Activated CD8-positive, alpha-beta T cell treated with anti-CD3 and anti-CD28 coated beads for 36 hours (primary cell): Measurements from ENCODE around the gene RNF44. TPM values are rescaled to one million over a fixed set of nuclear protein-coding genes. Genes with fewer than 3 reads are reported as not detected.
A peak's percentile ranks its signal among the peaks of the same experiment; 100 is the strongest.

Experiments used
- ATAC-seq: fragments of 200-7000 bp; cut with Tn5 transposase; one replicate; pipeline ENCODE4 v1.10.0; 2021; ENCODE audit warnings: mild to moderate bottlenecking, moderate library complexity
- CTCF ChIA-PET: fragments of 350-600 bp; sonication (Branson Sonifier 250); formaldehyde crosslinking; loops from one replicate; lab custom pipeline; 2021; ENCODE audit warnings: antibody characterized with exemption; lab: Charles Lee
- POLR2A ChIA-PET: fragments of 350-600 bp; sonication (Branson Sonifier 250); formaldehyde crosslinking; loops from one replicate; lab custom pipeline; 2021; ENCODE audit warnings: antibody characterized with exemption; lab: Charles Lee
- DNase-seq: peaks from one replicate; pipeline ENCODE4 v3.0.0-alpha.2; 2020
- H3K27ac Mint-ChIP-seq: one replicate; pipeline ENCODE4 v1.8.0; 2021; ENCODE audit warnings: mild to moderate bottlenecking, mixed read lengths
- H3K27me3 Mint-ChIP-seq: one replicate; pipeline ENCODE4 v1.8.0; 2021; ENCODE audit warnings: mixed read lengths
- H3K36me3 Mint-ChIP-seq: one replicate; pipeline ENCODE4 v1.8.0; 2021; ENCODE audit warnings: low read depth, mixed read lengths
- H3K4me1 Mint-ChIP-seq: one replicate; pipeline ENCODE4 v1.8.0; 2021; ENCODE audit warnings: low read depth, mixed read lengths
- H3K4me3 Mint-ChIP-seq: one replicate; pipeline ENCODE4 v1.8.0; 2021; ENCODE audit warnings: mild to moderate bottlenecking, moderate library complexity, mixed read lengths
- H3K9me3 Mint-ChIP-seq: one replicate; pipeline ENCODE4 v1.8.0; 2021; ENCODE audit warnings: mixed read lengths
- CTCF ChIP-seq: fragments of 200-600 bp; IDR thresholded peaks from one replicate; pipeline ENCODE4 v1.8.0; 2022; ENCODE audit warnings: antibody characterized with exemption, mild to moderate bottlenecking
- intact Hi-C: fragments of 100-400 bp; cut with micrococcal nuclease; formaldehyde crosslinking; loops from one replicate; pipeline ENCODE4 v1.10.0; 2022
- total RNA-seq, 2 experiments: library from RNA; stranded (reverse); gene quantifications; one replicate each; pipeline ENCODE4 v1.2.3, GENCODE V29; 2021

The RNF44 gene
- total RNA-seq, 2 experiments from 2014 or later, result 55.3 to 62.7 TPM

- no peaks in the 10 kb centered on the region for H3K36me3 Mint-ChIP-seq
- ChIA-PET CTCF (interaction anchor here (1.5 kb wide), 2 partner anchors 30 to 101 kb away, joined by 3 to 4 read pairs; no protein-coding TSS in a partner anchor), POLR2A (interaction anchor here (1.4 kb wide), 1 partner anchor 11 kb away, joined by 3 read pairs; no protein-coding TSS in a partner anchor)
- DNase-seq (no peak), ATAC-seq (no peak)
- H3K4me3 Mint-ChIP-seq, result peak within 1 kb of the TSS; percentile 54
- H3K27me3 Mint-ChIP-seq, result no peaks in the 10 kb centered on the region
- intact Hi-C loops, result no loop called here
- peak within 1 kb of the TSS; percentile 38 for H3K27ac Mint-ChIP-seq
- peaks cover 54% of the 10 kb centered on the region for H3K4me1 Mint-ChIP-seq
- no peak for TF ChIP-seq CTCF
- no peaks in the 10 kb centered on the region for H3K9me3 Mint-ChIP-seq
Measured at GRCh38 chr5:176548967-176549444, 11.8 kb upstream of the RNF44 start, which contains the start of gene CDHR2. TSS of gene CDHR2 (plus strand) at chr5:176549342. CDS start at chr5:176565353, 16,011 bp downstream.

GRCh38 chr5:176547802-176548201 is 10.6 kb upstream of the RNF44 start:
- CTCF ChIA-PET, result interaction anchor here (1.0 to 1.1 kb wide), 2 partner anchors 26 to 100 kb away, joined by 3 to 5 read pairs; partner anchors contain the start of gene FAF2
- H3K27me3 Mint-ChIP-seq, result no peaks in the 10 kb centered on the region
- H3K4me1 Mint-ChIP-seq, result peaks cover 43% of the 10 kb centered on the region
- intact Hi-C loops, result no loop called here
- ATAC-seq, result peak; percentile 44
- H3K36me3 Mint-ChIP-seq, result no peaks in the 10 kb centered on the region
- DNase-seq, result peak; percentile 52
- no peak overlapping the region for H3K4me3 Mint-ChIP-seq
- no peaks in the 10 kb centered on the region for H3K9me3 Mint-ChIP-seq
- no peak for TF ChIP-seq CTCF
- POLR2A ChIA-PET, result no interaction called here
- peak overlapping the region; percentile 49 for H3K27ac Mint-ChIP-seq

- H3K9me3 Mint-ChIP-seq, result no peaks in the 10 kb centered on the region
- H3K36me3 Mint-ChIP-seq, result no peaks in the 10 kb centered on the region
- H3K4me1 Mint-ChIP-seq, result peaks cover 49% of the 10 kb centered on the region
- no peak overlapping the region for H3K4me3 Mint-ChIP-seq
- peak overlapping the region; percentile 42 for H3K27ac Mint-ChIP-seq
- ATAC-seq, result no peak
- no peak for DNase-seq
- H3K27me3 Mint-ChIP-seq, result no peaks in the 10 kb centered on the region
- ChIA-PET POLR2A (interaction anchor here (0.6 to 1.2 kb wide), 2 partner anchors 8 to 580 kb away, joined by 3 to 4 read pairs; partner anchors contain the start of gene RNF44), CTCF (no interaction called here)
- intact Hi-C loops, result no loop called here
- no peak for TF ChIP-seq CTCF
Measured at GRCh38 chr5:176545737-176546509, 8.7 kb upstream of the RNF44 start.

- no peak for ATAC-seq
- POLR2A ChIA-PET, result no interaction called here
- CTCF ChIA-PET, result no interaction called here
- H3K9me3 Mint-ChIP-seq, result no peaks in the 10 kb centered on the region
- peak overlapping the region; percentile 9 for H3K4me3 Mint-ChIP-seq
- peaks cover 50% of the 10 kb centered on the region for H3K4me1 Mint-ChIP-seq
- no peaks in the 10 kb centered on the region for H3K27me3 Mint-ChIP-seq
- intact Hi-C loops, result no loop called here
- no peak for DNase-seq
- no peaks in the 10 kb centered on the region for H3K36me3 Mint-ChIP-seq
- no peak overlapping the region for H3K27ac Mint-ChIP-seq
- no peak for TF ChIP-seq CTCF
Measured at GRCh38 chr5:176545388-176545736, 8.2 kb upstream of the RNF44 start.
